ENCODE data around the gene DRICH1.

- TF ChIP-seq CTCF (IDR thresholded peaks at IDR 0.05; ENCODE audit: insufficient read depth, low read length, poor library complexity, severe bottlenecking) = no peak
- TF ChIP-seq EZH2phosphoT487 (conservative IDR thresholded peaks at IDR 0.05; ENCODE audit: low read length) = no peak
Measured at GRCh38 chr22:23604939-23605712, 27.0 kb downstream of the DRICH1 start.
